GM13976 (cell line): ENCODE measurements around the gene MGST3.
"Not testable (repeated sequence)": the region's sequence is repeated elsewhere in the genome, so short reads cannot be mapped to it uniquely, and the experiment has no call there.

Source experiments
- DNase-seq: peaks from one replicate; pipeline ENCODE4 v3.0.0; 2012; ENCODE audit warnings: low spot score
- CTCF ChIP-seq: IDR thresholded peaks from 2 replicates; pipeline ENCODE4 v1.5.1; 2012; ENCODE audit warnings: borderline replicate concordance, mild to moderate bottlenecking; ENCODE audit not compliant: insufficient read depth; ENCODE audit errors: extremely low read depth, missing control alignments, control extremely low read depth
- in situ Hi-C: fragments of 300-500 bp; cut with MboI; formaldehyde crosslinking; loops from one replicate; pipeline ENCODE4 v1.12.0; 2022; ENCODE audit warnings: low sequenced_read_pairs, mixed read lengths, inconsistent platforms; ENCODE audit not compliant: unreplicated experiment

Gene MGST3

DNA sequence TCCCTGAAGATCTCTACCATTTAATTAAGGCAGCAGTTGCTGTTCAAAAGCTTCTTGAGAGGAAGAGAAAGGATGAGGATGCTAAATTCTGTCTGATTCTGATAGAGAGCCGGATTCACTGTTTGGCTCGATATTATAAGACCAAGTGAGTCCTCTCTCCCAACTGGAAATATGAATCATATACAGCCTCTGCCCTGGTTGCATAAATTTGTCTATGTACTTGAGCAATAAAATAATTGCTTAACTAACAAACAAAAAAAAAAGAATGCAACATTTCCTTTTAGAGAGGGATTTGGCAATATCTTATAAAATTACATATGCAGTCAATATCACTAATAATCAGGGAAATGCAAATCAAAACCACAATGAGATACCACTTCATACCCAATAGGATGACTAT is 40.5 kb downstream of the MGST3 start:
- no peak for TF ChIP-seq CTCF
- no peak for DNase-seq
- in situ Hi-C loops = no loop called here

DNA sequence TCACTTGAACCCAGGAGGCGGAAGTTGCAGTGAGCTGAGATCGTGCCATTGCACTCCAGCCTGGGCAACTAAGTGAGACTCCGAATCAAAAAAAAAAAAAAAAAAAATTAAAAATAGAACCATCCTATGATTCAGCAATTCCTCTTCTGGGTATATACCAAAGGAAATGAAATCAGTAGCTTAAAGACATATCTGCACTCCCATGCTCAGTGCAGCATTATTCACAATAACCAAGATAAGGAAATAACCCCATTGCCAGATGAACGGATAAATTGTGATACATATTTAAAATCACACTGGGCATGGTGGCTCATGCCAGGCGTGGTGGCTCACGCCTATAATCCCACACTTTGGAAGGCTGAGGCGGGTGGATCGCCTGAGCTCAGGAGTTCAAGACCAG is 43.6 kb downstream of the MGST3 start:
- TF ChIP-seq CTCF = no peak
- DNase-seq = no peak
- in situ Hi-C loops = no loop called here

DNA sequence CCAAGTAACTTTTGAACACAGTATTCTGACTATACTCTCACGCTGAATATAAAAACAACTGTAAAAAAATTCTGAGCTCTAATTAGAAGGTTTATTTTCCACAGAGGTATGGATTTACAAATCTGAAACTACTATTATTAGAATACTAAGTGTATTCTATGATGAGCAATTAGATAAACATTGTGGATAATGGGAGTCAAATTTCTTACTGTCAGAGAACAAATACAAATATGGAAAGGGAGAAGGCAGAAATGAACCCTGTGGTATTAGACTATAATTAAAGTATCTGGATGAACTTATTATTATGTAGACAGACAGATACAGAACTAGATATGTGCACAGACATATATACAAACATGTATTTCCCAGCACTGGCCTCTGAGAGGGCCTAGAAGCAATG is 44.8 kb downstream of the MGST3 start:
- no peak for DNase-seq
- no peak for TF ChIP-seq CTCF
- in situ Hi-C loops = no loop called here

DNA sequence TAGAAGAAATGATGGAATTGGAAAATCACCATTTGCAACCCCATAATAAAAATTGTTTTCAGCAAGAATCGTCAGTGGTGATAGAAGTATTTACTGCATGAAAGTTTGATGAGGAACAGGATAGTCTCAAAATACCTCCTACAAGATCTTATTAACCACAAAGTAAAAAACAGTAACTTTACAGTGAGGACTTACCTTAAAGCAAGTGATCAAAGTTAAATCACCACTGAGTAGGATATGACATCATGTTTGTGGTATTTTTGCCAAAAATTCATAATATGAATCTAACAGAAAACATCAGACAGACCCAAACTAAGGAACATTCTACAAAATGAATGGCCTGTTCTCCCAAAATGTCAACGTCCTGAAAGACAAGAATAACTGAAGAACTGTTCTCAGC is 47.5 kb downstream of the MGST3 start:
- no peak for TF ChIP-seq CTCF
- in situ Hi-C loops = no loop called here
- DNase-seq = no peak

GRCh38 chr1:165679282-165680036 is 48.4 kb downstream of the MGST3 start:
- in situ Hi-C loops = no loop called here
- no peak for TF ChIP-seq CTCF
- no peak for DNase-seq

DNA sequence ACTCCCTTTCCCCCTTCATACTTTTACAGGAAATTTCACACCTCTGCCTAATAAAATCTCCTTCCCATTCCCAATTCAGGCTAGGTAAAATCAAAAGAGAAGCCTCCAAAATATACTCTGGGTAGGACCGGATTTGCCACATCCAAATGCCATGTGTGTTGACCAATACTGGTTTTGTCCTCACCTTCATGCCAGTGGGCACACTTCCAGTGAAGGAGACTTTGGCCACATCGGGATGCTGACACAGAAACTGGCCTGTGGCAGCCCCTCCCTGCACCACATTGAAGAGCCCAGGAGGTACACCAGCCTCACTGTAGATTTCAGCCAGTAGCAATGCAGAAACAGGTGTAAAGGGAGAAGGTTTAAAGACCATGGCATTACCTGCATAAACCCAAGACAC is 49.3 kb downstream of the MGST3 start:
- TF ChIP-seq CTCF = no peak
- in situ Hi-C loops = no loop called here
- DNase-seq = no peak

GRCh38 chr1:165680773-165681172 is 49.7 kb downstream of the MGST3 start:
- in situ Hi-C loops, DNase-seq: not testable (repeated sequence)
